Measurements from ENCODE around the gene SASH1.

The SASH1 gene

DNA sequence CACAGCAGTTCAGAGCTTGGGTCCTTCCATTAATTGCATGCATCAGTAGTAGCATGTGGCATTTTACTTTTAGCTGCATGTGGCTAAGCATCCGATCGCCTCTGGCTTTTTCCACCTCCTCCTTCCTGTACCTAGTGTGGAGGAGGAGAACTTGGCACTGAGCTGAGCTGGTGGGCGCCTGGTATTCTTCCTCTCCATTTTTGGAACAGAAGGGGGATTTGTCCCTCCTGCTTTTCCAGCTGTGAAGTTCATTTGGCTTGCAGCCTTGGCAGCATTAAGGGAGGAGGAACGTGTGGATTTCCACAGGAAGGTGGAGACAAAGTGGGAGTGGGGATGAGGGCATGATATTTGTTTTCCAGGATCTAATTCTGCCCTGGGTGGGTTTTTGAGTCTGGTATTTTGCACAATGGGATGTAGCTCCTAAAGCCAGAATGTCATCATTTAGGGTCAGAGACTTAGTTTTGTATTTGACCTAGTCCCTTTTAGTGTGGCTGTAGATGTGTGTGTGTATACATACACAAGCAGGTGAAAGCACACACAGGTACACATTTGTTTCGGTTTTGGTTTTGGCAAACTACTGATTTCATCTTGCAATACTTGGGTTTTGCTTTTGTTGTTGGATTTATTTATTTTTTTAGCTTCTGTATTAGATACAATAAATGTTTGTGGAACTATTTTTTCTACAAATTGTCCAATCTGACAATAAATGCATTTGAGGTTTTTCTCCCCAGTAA, 90.0 kb downstream of the SASH1 start:
- TF ChIP-seq, protein P1, sequence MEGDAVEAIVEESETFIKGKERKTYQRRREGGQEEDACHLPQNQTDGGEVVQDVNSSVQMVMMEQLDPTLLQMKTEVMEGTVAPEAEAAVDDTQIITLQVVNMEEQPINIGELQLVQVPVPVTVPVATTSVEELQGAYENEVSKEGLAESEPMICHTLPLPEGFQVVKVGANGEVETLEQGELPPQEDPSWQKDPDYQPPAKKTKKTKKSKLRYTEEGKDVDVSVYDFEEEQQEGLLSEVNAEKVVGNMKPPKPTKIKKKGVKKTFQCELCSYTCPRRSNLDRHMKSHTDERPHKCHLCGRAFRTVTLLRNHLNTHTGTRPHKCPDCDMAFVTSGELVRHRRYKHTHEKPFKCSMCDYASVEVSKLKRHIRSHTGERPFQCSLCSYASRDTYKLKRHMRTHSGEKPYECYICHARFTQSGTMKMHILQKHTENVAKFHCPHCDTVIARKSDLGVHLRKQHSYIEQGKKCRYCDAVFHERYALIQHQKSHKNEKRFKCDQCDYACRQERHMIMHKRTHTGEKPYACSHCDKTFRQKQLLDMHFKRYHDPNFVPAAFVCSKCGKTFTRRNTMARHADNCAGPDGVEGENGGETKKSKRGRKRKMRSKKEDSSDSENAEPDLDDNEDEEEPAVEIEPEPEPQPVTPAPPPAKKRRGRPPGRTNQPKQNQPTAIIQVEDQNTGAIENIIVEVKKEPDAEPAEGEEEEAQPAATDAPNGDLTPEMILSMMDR (IDR thresholded peaks at IDR 0.05; ENCODE audit: low read depth, low read length) = no peak
- peak in 1 of 2 donors; percentile 33 for DNase-seq (ENCODE audit: low read depth in 2 of 2)
- H3K4me3 ChIP-seq (replicated peaks in 1 of 2; ENCODE audit: low read depth in 2 of 2, low read length in 2 of 2) = no peak overlapping the region

GRCh38 chr6:148435386-148435785, 92.7 kb downstream of the SASH1 start:
- TF ChIP-seq, protein P1 (IDR thresholded peaks at IDR 0.05; ENCODE audit: low read depth, low read length) = no peak
- H3K4me3 ChIP-seq (replicated peaks in 1 of 2; ENCODE audit: low read depth in 2 of 2, low read length in 2 of 2) = no peak overlapping the region
- DNase-seq (ENCODE audit: low read depth in 2 of 2) = peak; percentile 57 to 60

- TF ChIP-seq, protein P1 (IDR thresholded peaks at IDR 0.05; ENCODE audit: low read depth, low read length) = no peak
Measured at GRCh38 chr6:148436466-148436865, 93.8 kb downstream of the SASH1 start.

GRCh38 chr6:148438632-148439031, 96.0 kb downstream of the SASH1 start:
- TF ChIP-seq, protein P1 (IDR thresholded peaks at IDR 0.05; ENCODE audit: low read depth, low read length) = no peak
- peak; percentile 51 to 74 for DNase-seq (ENCODE audit: low read depth in 2 of 2)

More at GRCh38 chr6:148436466-148436865, 93.8 kb downstream of the SASH1 start:
- DNase-seq (ENCODE audit: low read depth in 2 of 2) = no peak
- no peak overlapping the region for H3K4me3 ChIP-seq (replicated peaks in 1 of 2; ENCODE audit: low read depth in 2 of 2, low read length in 2 of 2)

GRCh38 chr6:148440016-148440415, 97.4 kb downstream of the SASH1 start:
- TF ChIP-seq, protein P1 (IDR thresholded peaks at IDR 0.05; ENCODE audit: low read depth, low read length) = no peak
- H3K4me3 ChIP-seq (replicated peaks in 1 of 2; ENCODE audit: low read depth in 2 of 2, low read length in 2 of 2) = no peak overlapping the region
- no peak for DNase-seq (ENCODE audit: low read depth in 2 of 2)

More at GRCh38 chr6:148438632-148439031, 96.0 kb downstream of the SASH1 start:
- H3K4me3 ChIP-seq (replicated peaks in 1 of 2; ENCODE audit: low read depth in 2 of 2, low read length in 2 of 2) = no peak overlapping the region

GRCh38 chr6:148440877-148441453, 98.3 kb downstream of the SASH1 start:
- no peak overlapping the region for H3K4me3 ChIP-seq (replicated peaks in 1 of 2; ENCODE audit: low read depth in 2 of 2, low read length in 2 of 2)
- DNase-seq (ENCODE audit: low read depth in 2 of 2) = peak; percentile 97 to 98
- TF ChIP-seq, protein P1 (IDR thresholded peaks at IDR 0.05; ENCODE audit: low read depth, low read length) = no peak
